ENCODE data around the gene SYT14. TPM values are rescaled to one million over a fixed set of nuclear protein-coding genes. Genes with fewer than 3 reads are reported as not detected.
"Not testable (repeated sequence)": the region's sequence is repeated elsewhere in the genome, so short reads cannot be mapped to it uniquely, and the experiment has no call there.

SYT14 gene
- total and polyA plus RNA-seq, 2 experiments from 2014 or later = 0.09 to 0.36 TPM

- no peaks in the 10 kb centered on the region for H3K36me3 ChIP-seq
- DNase-seq (ENCODE audit: low read depth in 1 of 2, low spot score in 1 of 2) = no peak
- no peak overlapping the region for H3K27ac ChIP-seq
- no peaks in the 10 kb centered on the region for H3K9me3 ChIP-seq (ENCODE audit: low read depth)
- no peaks in the 10 kb centered on the region for H3K27me3 ChIP-seq
- H3K4me1 ChIP-seq (ENCODE audit: low read depth) = no peaks in the 10 kb centered on the region
- no peak for TF ChIP-seq CTCF (IDR thresholded peaks at IDR 0.05; ENCODE audit: low read depth, low read length)
- H3K4me3 ChIP-seq = no peak overlapping the region
Observed at GRCh38 chr1:210027994-210028393, 90.0 kb downstream of the SYT14 start.

GRCh38 chr1:210031473-210031872 is 93.5 kb downstream of the SYT14 start:
- Histone ChIP-seq H3K4me3 (no peak overlapping the region), H3K27ac (no peak overlapping the region), H3K4me1 (ENCODE audit: low read depth) (no peaks in the 10 kb centered on the region), H3K27me3 (no peaks in the 10 kb centered on the region), H3K36me3 (no peaks in the 10 kb centered on the region), H3K9me3 (ENCODE audit: low read depth) (no peaks in the 10 kb centered on the region)
- no peak for TF ChIP-seq CTCF (IDR thresholded peaks at IDR 0.05; ENCODE audit: low read depth, low read length)
- DNase-seq (ENCODE audit: low read depth in 1 of 2, low spot score in 1 of 2) = no peak

- Histone ChIP-seq H3K4me1 (ENCODE audit: low read depth) (no peaks in the 10 kb centered on the region), H3K36me3 (no peaks in the 10 kb centered on the region), H3K27me3 (no peaks in the 10 kb centered on the region), H3K9me3 (ENCODE audit: low read depth) (no peaks in the 10 kb centered on the region), H3K27ac (no peak overlapping the region), H3K4me3 (no peak overlapping the region)
- DNase-seq (ENCODE audit: low read depth in 1 of 2, low spot score in 1 of 2) = no peak
- TF ChIP-seq CTCF (IDR thresholded peaks at IDR 0.05; ENCODE audit: low read depth, low read length) = no peak
Observed at GRCh38 chr1:210043058-210043457, 105.0 kb downstream of the SYT14 start.

GRCh38 chr1:210049616-210050015 is 111.6 kb downstream of the SYT14 start:
- DNase-seq (ENCODE audit: low read depth in 1 of 2, low spot score in 1 of 2) = no peak
- no peaks in the 10 kb centered on the region for H3K4me1 ChIP-seq (ENCODE audit: low read depth)
- H3K4me3 ChIP-seq = no peak overlapping the region
- TF ChIP-seq CTCF (IDR thresholded peaks at IDR 0.05; ENCODE audit: low read depth, low read length) = no peak
- H3K9me3 ChIP-seq (ENCODE audit: low read depth) = no peaks in the 10 kb centered on the region
- no peak overlapping the region for H3K27ac ChIP-seq
- no peaks in the 10 kb centered on the region for H3K27me3 ChIP-seq
- no peaks in the 10 kb centered on the region for H3K36me3 ChIP-seq

GRCh38 chr1:210050491-210050890 is 112.5 kb downstream of the SYT14 start:
- not testable (repeated sequence) for H3K27me3 ChIP-seq

GRCh38 chr1:210053126-210053525 is 115.1 kb downstream of the SYT14 start:
- H3K27me3 ChIP-seq = no peaks in the 10 kb centered on the region
- no peak overlapping the region for H3K27ac ChIP-seq
- no peaks in the 10 kb centered on the region for H3K9me3 ChIP-seq (ENCODE audit: low read depth)
- H3K36me3 ChIP-seq = no peaks in the 10 kb centered on the region
- TF ChIP-seq CTCF (IDR thresholded peaks at IDR 0.05; ENCODE audit: low read depth, low read length) = no peak
- no peak overlapping the region for H3K4me3 ChIP-seq
- no peaks in the 10 kb centered on the region for H3K4me1 ChIP-seq (ENCODE audit: low read depth)
- no peak for DNase-seq (ENCODE audit: low read depth in 1 of 2, low spot score in 1 of 2)

More at GRCh38 chr1:210050491-210050890, 112.5 kb downstream of the SYT14 start:
- not testable (repeated sequence) for H3K9me3 ChIP-seq (ENCODE audit: low read depth); H3K4me3 ChIP-seq; DNase-seq (ENCODE audit: low read depth in 1 of 2, low spot score in 1 of 2); H3K4me1 ChIP-seq (ENCODE audit: low read depth); H3K36me3 ChIP-seq; H3K27ac ChIP-seq
